ENCODE results near the gene PCDH19.

Gene PCDH19

DNA sequence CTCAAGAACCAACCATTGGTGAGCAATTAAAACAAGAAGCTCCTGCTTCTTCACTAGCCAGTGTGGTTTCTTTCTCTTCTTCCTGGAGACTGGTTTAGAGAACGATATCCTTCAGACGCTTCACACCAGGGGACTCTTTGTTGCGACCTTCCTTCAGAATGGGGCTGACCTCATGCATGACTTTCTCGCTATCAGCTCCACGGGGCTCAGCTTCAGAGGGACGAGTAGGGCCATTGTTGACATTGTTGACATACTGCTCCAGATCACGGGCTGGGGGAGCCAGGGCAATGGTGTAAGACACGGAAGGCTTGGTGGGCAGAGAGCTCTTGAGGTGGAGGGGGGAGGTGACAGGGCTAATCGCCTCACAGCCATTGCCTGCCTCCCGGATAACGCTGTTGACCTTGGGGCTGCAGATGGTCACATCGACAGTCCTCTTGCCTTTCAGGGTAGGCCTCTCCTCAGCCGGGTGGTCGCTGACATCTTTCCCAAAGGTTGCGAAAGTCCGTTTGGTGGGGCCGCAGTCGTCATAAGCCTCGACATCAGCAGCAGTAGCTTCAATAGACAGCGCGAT is 113.8 kb downstream of the PCDH19 start:
- DNase-seq = no peak

DNA sequence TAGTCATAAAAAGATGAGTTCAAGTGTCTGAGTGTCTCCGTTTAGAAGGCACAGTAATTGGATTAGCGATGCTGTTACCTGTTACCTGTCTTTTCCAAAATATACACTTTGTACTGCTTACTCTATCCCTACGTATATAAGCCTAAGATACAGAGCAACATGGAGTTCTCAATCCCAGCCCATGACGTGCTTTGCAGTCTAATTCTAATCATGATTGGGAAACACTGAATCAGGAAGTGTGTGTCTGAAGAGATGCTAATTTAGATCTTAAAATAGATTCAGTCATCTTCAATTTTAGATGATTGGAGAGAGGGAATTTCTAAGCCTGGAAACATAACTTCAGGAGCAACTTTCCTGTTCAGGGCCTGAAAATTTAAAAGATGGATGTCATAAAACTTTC is 115.1 kb downstream of the PCDH19 start:
- no peak for DNase-seq

- DNase-seq = no peak
These were observed 121.0 kb downstream of the PCDH19 start for GRCh38 chrX:100289066-100289558.

GRCh38 chrX:100277231-100277630 is 132.8 kb downstream of the PCDH19 start:
- no peak for DNase-seq

- DNase-seq = no peak
These were observed 135.2 kb downstream of the PCDH19 start for GRCh38 chrX:100274916-100275315.

DNA sequence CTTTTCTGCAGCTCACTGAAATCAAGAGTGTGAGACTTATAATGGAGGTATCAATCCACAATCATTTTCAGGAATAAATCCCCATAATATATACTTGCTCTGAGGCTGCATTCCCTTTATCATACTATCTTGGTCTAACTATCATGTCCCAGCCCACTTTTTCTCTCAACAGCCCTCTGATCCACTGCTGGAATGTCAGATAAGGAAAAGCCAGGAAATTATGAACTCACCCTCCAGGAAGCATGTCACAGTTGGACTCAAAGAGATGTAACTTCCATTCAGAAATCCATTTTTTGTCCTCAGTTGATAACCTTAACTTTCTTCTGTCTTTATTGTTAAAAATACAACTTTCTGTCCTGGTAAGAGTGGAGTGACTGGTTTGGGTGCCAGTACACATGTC is 144.9 kb downstream of the PCDH19 start:
- no peak for DNase-seq

DNA sequence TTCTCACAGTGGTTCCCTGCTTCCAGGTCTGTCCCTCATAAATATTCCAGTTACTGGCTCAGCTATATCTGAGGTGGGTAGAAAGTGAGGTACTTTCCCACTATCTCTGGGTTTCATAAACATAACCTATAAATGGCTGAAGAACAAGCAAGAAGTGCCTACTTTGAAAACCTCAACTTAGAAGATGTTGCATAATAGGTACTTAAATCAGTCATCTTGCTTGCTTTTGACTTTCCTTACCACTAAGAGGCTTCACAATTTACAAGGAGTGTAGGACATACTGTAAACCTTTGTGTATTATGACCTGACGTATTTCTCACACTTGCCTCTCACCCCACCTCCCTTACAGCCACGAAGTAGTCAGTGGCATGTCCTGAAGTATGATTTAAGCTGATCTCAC is 145.9 kb downstream of the PCDH19 start:
- DNase-seq = no peak

- DNase-seq = no peak
These were observed 146.4 kb downstream of the PCDH19 start for GRCh38 chrX:100263650-100264049.

- DNase-seq = no peak
These were observed 161.1 kb downstream of the PCDH19 start for GRCh38 chrX:100248885-100249493.

GRCh38 chrX:100247826-100248225 is 162.2 kb downstream of the PCDH19 start:
- no peak for DNase-seq

GRCh38 chrX:100244681-100245080 is 165.4 kb downstream of the PCDH19 start:
- no peak for DNase-seq
